HepG2 (cell line): Measurements from ENCODE around the gene DNAJC19. TPM values are rescaled to one million over a fixed set of nuclear protein-coding genes. Genes with fewer than 3 reads are reported as not detected.
A peak's percentile ranks its signal among the peaks of the same experiment; 100 is the strongest.

Source experiments
- ATRX ChIP-seq: sonication (generic); formaldehyde crosslinking; IDR thresholded peaks from 2 replicates; pipeline ENCODE4 v1.4.0; 2020; ENCODE audit warnings: missing genetic modification reagents, borderline replicate concordance
- HMG20A ChIP-seq: IDR thresholded peaks from 2 replicates; pipeline ENCODE4 v1.6.1; 2016; ENCODE audit warnings: borderline replicate concordance
- KDM1A ChIP-seq: IDR thresholded peaks from 2 replicates; pipeline ENCODE4 v1.6.1; 2016; ENCODE audit warnings: missing compliant biosample characterization
- RBFOX2 ChIP-seq: fragments of 200-400 bp; formaldehyde crosslinking; IDR thresholded peaks from 2 replicates; pipeline ENCODE4 v1.6.1; 2017; ENCODE audit warnings: low read depth, mild to moderate bottlenecking, low read length
- RFX1 ChIP-seq: fragments of 450-650 bp; IDR thresholded peaks from 2 replicates; pipeline ENCODE4 v1.6.1; 2017
- SATB2 ChIP-seq: sonication (generic); formaldehyde crosslinking; IDR thresholded peaks from 2 replicates; pipeline ENCODE4 v1.5.0; 2020; ENCODE audit warnings: missing genetic modification reagents
- ZBTB21 ChIP-seq: sonication (generic); formaldehyde crosslinking; IDR thresholded peaks from 2 replicates; pipeline ENCODE4 v1.4.0; 2020; ENCODE audit warnings: missing genetic modification reagents
- ZFP62 ChIP-seq: sonication (generic); formaldehyde crosslinking; IDR thresholded peaks from 2 replicates; pipeline ENCODE4 v1.4.0; 2020; ENCODE audit warnings: missing genetic modification reagents
- ZNF12 ChIP-seq: sonication (generic); formaldehyde crosslinking; IDR thresholded peaks from 2 replicates; pipeline ENCODE4 v1.5.0; 2020; ENCODE audit warnings: missing genetic modification reagents
- ZNF451 ChIP-seq: sonication (generic); formaldehyde crosslinking; IDR thresholded peaks from 2 replicates; pipeline ENCODE4 v1.5.0; 2020; ENCODE audit warnings: mild to moderate bottlenecking, missing genetic modification reagents
- ZNF615 ChIP-seq: sonication (generic); formaldehyde crosslinking; IDR thresholded peaks from 2 replicates; pipeline ENCODE4 v1.5.0; 2020; ENCODE audit warnings: mild to moderate bottlenecking, missing genetic modification reagents, borderline replicate concordance
- ZNF713 ChIP-seq: sonication (generic); formaldehyde crosslinking; IDR thresholded peaks from 2 replicates; pipeline ENCODE4 v1.4.0; 2020; ENCODE audit warnings: mild to moderate bottlenecking, missing genetic modification reagents
- polyA plus RNA-seq, 8 experiments: library from polyadenylated mRNA; depleted of rRNA in 3 of 8; stranded (reverse) in 7 of 8; unstranded in 1 of 8; fragments of >200 nt; fragmentation: Illumina TruSeq in 4 of 8; extraction: Trizol in 4 of 8; gene quantifications; 2 replicates each; pipeline versions ENCODE4 v1.2.1 to v1.2.3, GENCODE V29; 2011 to 2016; ENCODE audit warnings: low read depth in 4 of 8, missing spikeins in 1 of 8, mixed read lengths in 1 of 8; ENCODE audit not compliant: insufficient read depth in 1 of 8
- total RNA-seq, 5 experiments: library from RNA; depleted of rRNA; stranded (reverse); fragments of >200 nt; fragmentation: Illumina TruSeq; extraction: Trizol; gene quantifications; 2 replicates each; pipeline ENCODE4 v1.2.3, GENCODE V29; 2016; ENCODE audit warnings: low read depth in 1 of 5
- TF ChIP-seq, protein P1 (sequence below): sonication (generic); formaldehyde crosslinking; IDR thresholded peaks from 2 replicates; pipeline ENCODE4 v1.5.1; 2020; ENCODE audit warnings: mild to moderate bottlenecking, missing genetic modification reagents, moderate library complexity
- TF ChIP-seq, protein P2 (sequence below): sonication (generic); formaldehyde crosslinking; IDR thresholded peaks from 2 replicates; pipeline ENCODE4 v1.4.0; 2020; ENCODE audit warnings: mild to moderate bottlenecking, missing genetic modification reagents
- TF ChIP-seq, protein P3 (sequence below): sonication (generic); formaldehyde crosslinking; IDR thresholded peaks from 2 replicates; pipeline ENCODE4 v1.5.0; 2020; ENCODE audit warnings: missing genetic modification reagents
- TF ChIP-seq, protein P4 (sequence below): fragments of 450-650 bp; IDR thresholded peaks from 2 replicates; pipeline ENCODE4 v1.6.1; 2017; ENCODE audit warnings: mild to moderate bottlenecking
- TF ChIP-seq, protein P5 (sequence below): sonication (generic); formaldehyde crosslinking; IDR thresholded peaks from 2 replicates; pipeline ENCODE4 v1.4.0; 2020; ENCODE audit warnings: missing genetic modification reagents

DNAJC19 gene
- total and polyA plus RNA-seq, 2 of the 13 experiments (the other 11 are each of a cell fraction or from before 2014, with no cell fraction given) = 51.1 to 75.8 TPM

DNA sequence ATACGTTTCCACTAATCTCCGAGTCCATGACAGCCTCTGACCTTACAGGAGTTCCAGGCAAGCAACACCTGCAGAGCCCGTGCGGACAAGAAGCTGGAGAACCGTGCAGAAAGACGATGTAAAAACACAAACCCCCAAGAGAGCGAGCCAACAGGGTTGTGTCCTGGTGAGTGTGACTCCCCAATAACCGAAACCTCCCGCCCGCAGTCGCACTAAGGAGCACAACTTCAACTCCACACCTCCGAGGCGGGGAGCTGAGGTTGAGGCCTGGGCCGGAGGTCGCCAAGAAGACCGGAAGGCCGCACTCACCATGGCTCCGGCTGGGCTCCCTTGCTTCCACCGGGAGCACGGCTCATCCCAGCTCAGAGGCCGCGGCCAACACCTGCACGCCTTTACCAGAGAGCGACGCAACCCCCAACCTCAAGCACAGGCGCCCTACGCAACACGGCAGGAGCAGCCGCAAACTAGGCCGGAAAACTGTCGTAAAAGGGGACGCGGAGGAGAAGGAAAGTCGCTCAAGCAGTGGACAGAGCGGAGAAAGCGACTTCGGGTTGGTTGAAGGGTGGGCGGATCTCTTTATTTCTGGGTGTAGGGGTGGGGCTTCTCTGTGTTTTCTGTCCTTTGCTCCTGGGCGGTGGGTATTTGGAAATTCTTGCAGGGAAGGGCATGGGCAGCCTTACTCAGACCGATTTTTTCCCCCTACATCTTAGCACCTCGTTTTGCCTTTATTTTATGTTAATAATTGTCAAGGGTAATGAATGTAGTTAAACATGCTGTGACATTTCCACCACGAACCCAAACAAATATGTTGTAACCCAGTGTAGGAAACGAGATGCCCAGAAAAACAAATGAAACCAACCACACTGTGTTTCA lies at the start of gene DNAJC19 (continued):
- TF ChIP-seq, protein P1, sequence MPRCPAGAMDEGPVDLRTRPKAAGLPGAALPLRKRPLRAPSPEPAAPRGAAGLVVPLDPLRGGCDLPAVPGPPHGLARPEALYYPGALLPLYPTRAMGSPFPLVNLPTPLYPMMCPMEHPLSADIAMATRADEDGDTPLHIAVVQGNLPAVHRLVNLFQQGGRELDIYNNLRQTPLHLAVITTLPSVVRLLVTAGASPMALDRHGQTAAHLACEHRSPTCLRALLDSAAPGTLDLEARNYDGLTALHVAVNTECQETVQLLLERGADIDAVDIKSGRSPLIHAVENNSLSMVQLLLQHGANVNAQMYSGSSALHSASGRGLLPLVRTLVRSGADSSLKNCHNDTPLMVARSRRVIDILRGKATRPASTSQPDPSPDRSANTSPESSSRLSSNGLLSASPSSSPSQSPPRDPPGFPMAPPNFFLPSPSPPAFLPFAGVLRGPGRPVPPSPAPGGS = no peak; the same call in 1 of the 2 replicates
- TF ChIP-seq, protein P2, sequence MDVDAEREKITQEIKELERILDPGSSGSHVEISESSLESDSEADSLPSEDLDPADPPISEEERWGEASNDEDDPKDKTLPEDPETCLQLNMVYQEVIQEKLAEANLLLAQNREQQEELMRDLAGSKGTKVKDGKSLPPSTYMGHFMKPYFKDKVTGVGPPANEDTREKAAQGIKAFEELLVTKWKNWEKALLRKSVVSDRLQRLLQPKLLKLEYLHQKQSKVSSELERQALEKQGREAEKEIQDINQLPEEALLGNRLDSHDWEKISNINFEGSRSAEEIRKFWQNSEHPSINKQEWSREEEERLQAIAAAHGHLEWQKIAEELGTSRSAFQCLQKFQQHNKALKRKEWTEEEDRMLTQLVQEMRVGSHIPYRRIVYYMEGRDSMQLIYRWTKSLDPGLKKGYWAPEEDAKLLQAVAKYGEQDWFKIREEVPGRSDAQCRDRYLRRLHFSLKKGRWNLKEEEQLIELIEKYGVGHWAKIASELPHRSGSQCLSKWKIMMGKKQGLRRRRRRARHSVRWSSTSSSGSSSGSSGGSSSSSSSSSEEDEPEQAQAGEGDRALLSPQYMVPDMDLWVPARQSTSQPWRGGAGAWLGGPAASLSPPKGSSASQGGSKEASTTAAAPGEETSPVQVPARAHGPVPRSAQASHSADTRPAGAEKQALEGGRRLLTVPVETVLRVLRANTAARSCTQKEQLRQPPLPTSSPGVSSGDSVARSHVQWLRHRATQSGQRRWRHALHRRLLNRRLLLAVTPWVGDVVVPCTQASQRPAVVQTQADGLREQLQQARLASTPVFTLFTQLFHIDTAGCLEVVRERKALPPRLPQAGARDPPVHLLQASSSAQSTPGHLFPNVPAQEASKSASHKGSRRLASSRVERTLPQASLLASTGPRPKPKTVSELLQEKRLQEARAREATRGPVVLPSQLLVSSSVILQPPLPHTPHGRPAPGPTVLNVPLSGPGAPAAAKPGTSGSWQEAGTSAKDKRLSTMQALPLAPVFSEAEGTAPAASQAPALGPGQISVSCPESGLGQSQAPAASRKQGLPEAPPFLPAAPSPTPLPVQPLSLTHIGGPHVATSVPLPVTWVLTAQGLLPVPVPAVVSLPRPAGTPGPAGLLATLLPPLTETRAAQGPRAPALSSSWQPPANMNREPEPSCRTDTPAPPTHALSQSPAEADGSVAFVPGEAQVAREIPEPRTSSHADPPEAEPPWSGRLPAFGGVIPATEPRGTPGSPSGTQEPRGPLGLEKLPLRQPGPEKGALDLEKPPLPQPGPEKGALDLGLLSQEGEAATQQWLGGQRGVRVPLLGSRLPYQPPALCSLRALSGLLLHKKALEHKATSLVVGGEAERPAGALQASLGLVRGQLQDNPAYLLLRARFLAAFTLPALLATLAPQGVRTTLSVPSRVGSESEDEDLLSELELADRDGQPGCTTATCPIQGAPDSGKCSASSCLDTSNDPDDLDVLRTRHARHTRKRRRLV = peak; percentile 86; the same call in 1 of the 2 replicates
- TF ChIP-seq HMG20A (CRISPR knock-in tag) (no peak), RFX1 (no peak), ZNF713 (CRISPR knock-in tag) (no peak), ZNF615 (CRISPR knock-in tag) (0 out of 2 replicates have a peak, but pooled peaks have one; percentile 80), SATB2 (CRISPR knock-in tag) (0 out of 2 replicates have a peak, but pooled peaks have one; percentile 46), KDM1A (CRISPR knock-in tag) (no peak), ATRX (CRISPR knock-in tag) (no peak), ZNF451 (CRISPR knock-in tag) (no peak; the same call in 1 of the 2 replicates), ZFP62 (CRISPR knock-in tag) (no peak), RBFOX2 (peak; percentile 89), ZBTB21 (no peak; the same call in 1 of the 2 replicates), ZNF12 (CRISPR knock-in tag) (0 out of 2 replicates have a peak, but pooled peaks have one; percentile 52)
- TF ChIP-seq, protein P3, sequence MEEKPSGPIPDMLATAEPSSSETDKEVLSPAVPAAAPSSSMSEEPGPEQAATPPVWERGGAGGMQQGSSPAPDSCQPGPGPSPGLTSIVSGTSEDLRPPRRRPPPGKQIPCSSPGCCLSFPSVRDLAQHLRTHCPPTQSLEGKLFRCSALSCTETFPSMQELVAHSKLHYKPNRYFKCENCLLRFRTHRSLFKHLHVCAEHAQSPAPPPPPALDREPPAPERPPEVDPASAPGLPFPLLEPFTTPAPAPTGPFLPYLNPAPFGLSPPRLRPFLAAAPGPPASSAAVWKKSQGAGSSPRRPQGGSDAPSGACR = peak; percentile 51
- TF ChIP-seq, protein P4, sequence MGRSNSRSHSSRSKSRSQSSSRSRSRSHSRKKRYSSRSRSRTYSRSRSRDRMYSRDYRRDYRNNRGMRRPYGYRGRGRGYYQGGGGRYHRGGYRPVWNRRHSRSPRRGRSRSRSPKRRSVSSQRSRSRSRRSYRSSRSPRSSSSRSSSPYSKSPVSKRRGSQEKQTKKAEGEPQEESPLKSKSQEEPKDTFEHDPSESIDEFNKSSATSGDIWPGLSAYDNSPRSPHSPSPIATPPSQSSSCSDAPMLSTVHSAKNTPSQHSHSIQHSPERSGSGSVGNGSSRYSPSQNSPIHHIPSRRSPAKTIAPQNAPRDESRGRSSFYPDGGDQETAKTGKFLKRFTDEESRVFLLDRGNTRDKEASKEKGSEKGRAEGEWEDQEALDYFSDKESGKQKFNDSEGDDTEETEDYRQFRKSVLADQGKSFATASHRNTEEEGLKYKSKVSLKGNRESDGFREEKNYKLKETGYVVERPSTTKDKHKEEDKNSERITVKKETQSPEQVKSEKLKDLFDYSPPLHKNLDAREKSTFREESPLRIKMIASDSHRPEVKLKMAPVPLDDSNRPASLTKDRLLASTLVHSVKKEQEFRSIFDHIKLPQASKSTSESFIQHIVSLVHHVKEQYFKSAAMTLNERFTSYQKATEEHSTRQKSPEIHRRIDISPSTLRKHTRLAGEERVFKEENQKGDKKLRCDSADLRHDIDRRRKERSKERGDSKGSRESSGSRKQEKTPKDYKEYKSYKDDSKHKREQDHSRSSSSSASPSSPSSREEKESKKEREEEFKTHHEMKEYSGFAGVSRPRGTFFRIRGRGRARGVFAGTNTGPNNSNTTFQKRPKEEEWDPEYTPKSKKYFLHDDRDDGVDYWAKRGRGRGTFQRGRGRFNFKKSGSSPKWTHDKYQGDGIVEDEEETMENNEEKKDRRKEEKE = no peak
- TF ChIP-seq, protein P5, sequence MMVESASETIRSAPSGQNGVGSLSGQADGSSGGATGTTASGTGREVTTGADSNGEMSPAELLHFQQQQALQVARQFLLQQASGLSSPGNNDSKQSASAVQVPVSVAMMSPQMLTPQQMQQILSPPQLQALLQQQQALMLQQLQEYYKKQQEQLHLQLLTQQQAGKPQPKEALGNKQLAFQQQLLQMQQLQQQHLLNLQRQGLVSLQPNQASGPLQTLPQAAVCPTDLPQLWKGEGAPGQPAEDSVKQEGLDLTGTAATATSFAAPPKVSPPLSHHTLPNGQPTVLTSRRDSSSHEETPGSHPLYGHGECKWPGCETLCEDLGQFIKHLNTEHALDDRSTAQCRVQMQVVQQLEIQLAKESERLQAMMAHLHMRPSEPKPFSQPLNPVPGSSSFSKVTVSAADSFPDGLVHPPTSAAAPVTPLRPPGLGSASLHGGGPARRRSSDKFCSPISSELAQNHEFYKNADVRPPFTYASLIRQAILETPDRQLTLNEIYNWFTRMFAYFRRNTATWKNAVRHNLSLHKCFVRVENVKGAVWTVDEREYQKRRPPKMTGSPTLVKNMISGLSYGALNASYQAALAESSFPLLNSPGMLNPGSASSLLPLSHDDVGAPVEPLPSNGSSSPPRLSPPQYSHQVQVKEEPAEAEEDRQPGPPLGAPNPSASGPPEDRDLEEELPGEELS (CRISPR knock-in tag) = peak; percentile 73
